RWPE2 (cell line): Measurements from ENCODE around the gene SPPL3.
"Not testable (repeated sequence)": the region's sequence is repeated elsewhere in the genome, so short reads cannot be mapped to it uniquely, and the experiment has no call there.

Source experiments
- ATAC-seq: fragments of 200-7000 bp; cut with Tn5 transposase; 3 replicates; pipeline ENCODE4 v1.9.1; 2021; ENCODE audit warnings: low read depth
- DNase-seq: peaks from one replicate; pipeline ENCODE4 v3.0.0-alpha.2; 2020; ENCODE audit warnings: low spot score
- H3K27ac ChIP-seq: fragments of 450-650 bp; 2 replicates; pipeline ENCODE4 v1.5.1; 2017; ENCODE audit warnings: mild to moderate bottlenecking; ENCODE audit not compliant: poor library complexity, severe bottlenecking
- H3K27me3 ChIP-seq: fragments of 250-450 bp; sonication (Bioruptor Pico); 2 replicates; pipeline ENCODE4 v1.5.1; 2021; ENCODE audit warnings: mild to moderate bottlenecking, moderate library complexity; ENCODE audit not compliant: insufficient read depth, poor library complexity, severe bottlenecking
- H3K36me3 ChIP-seq: fragments of 250-450 bp; sonication (Bioruptor Pico); 2 replicates; pipeline ENCODE4 v1.5.1; 2020; ENCODE audit warnings: low read depth, mild to moderate bottlenecking, moderate library complexity
- H3K4me1 ChIP-seq: fragments of 250-450 bp; sonication (Bioruptor Pico); 2 replicates; pipeline ENCODE4 v1.5.1; 2021; ENCODE audit warnings: mild to moderate bottlenecking, moderate library complexity; ENCODE audit not compliant: insufficient read depth, poor library complexity, severe bottlenecking
- H3K4me3 ChIP-seq: fragments of 250-450 bp; sonication (Bioruptor Pico); 2 replicates; pipeline ENCODE4 v1.5.1; 2021; ENCODE audit warnings: mild to moderate bottlenecking, moderate library complexity; ENCODE audit not compliant: severe bottlenecking
- H3K9me3 ChIP-seq: fragments of 250-450 bp; sonication (Bioruptor Pico); 2 replicates; pipeline ENCODE4 v1.5.1; 2021; ENCODE audit warnings: mild to moderate bottlenecking, moderate library complexity; ENCODE audit not compliant: severe bottlenecking
- CTCF ChIP-seq: fragments of 450-650 bp; IDR thresholded peaks from one replicate; pipeline ENCODE4 v1.5.1; 2017; ENCODE audit warnings: mild to moderate bottlenecking, moderate library complexity; ENCODE audit not compliant: poor library complexity, severe bottlenecking

SPPL3 gene

GRCh38 chr12:120734210-120734609 is 169.9 kb downstream of the SPPL3 start:
- Histone ChIP-seq H3K27me3 (no peaks in the 10 kb centered on the region), H3K4me1 (no peaks in the 10 kb centered on the region), H3K9me3 (no peaks in the 10 kb centered on the region), H3K4me3 (no peak overlapping the region), H3K27ac (no peak overlapping the region), H3K36me3 (no peaks in the 10 kb centered on the region)
- DNase-seq, result no peak
- no peak for ATAC-seq
- TF ChIP-seq CTCF, result no peak

GRCh38 chr12:120733574-120733973 is 170.6 kb downstream of the SPPL3 start:
- H3K9me3 ChIP-seq, result no peaks in the 10 kb centered on the region
- H3K36me3 ChIP-seq, result no peaks in the 10 kb centered on the region
- ATAC-seq, result no peak
- H3K27ac ChIP-seq, result no peak overlapping the region
- TF ChIP-seq CTCF, result no peak
- DNase-seq, result no peak
- no peak overlapping the region for H3K4me3 ChIP-seq
- H3K27me3 ChIP-seq, result no peaks in the 10 kb centered on the region
- H3K4me1 ChIP-seq, result no peaks in the 10 kb centered on the region

GRCh38 chr12:120732198-120732597 is 172.0 kb downstream of the SPPL3 start:
- H3K9me3 ChIP-seq, DNase-seq, H3K4me3 ChIP-seq, H3K36me3 ChIP-seq, ATAC-seq, H3K4me1 ChIP-seq, H3K27ac ChIP-seq, H3K27me3 ChIP-seq: not testable (repeated sequence)

- Histone ChIP-seq H3K9me3 (no peaks in the 10 kb centered on the region), H3K36me3 (peaks cover 21% of the 10 kb centered on the region), H3K4me1 (no peaks in the 10 kb centered on the region), H3K27ac (no peak overlapping the region), H3K27me3 (no peaks in the 10 kb centered on the region), H3K4me3 (no peak overlapping the region)
- TF ChIP-seq CTCF, result no peak
- no peak for DNase-seq
- no peak for ATAC-seq
These were observed 177.2 kb downstream of the SPPL3 start for GRCh38 chr12:120726961-120727360.

GRCh38 chr12:120726510-120726793 is 177.7 kb downstream of the SPPL3 start:
- Histone ChIP-seq H3K36me3 (peaks cover 26% of the 10 kb centered on the region), H3K27ac (no peak overlapping the region), H3K27me3 (no peaks in the 10 kb centered on the region), H3K4me3 (no peak overlapping the region), H3K4me1 (no peaks in the 10 kb centered on the region), H3K9me3 (no peaks in the 10 kb centered on the region)
- ATAC-seq (no peak), DNase-seq (no peak)
- no peak for TF ChIP-seq CTCF
